Brain pericyte (primary cell): ENCODE data around the gene SNAI3.

Experiments used
- DNase-seq: peaks from one replicate; pipeline ENCODE4 v3.0.0-alpha.2; 2012; ENCODE audit warnings: low read depth, low spot score

The SNAI3 gene

GRCh38 chr16:88634994-88635670 lies 51.2 kb downstream of the SNAI3 start:
- DNase-seq: no peak

DNA sequence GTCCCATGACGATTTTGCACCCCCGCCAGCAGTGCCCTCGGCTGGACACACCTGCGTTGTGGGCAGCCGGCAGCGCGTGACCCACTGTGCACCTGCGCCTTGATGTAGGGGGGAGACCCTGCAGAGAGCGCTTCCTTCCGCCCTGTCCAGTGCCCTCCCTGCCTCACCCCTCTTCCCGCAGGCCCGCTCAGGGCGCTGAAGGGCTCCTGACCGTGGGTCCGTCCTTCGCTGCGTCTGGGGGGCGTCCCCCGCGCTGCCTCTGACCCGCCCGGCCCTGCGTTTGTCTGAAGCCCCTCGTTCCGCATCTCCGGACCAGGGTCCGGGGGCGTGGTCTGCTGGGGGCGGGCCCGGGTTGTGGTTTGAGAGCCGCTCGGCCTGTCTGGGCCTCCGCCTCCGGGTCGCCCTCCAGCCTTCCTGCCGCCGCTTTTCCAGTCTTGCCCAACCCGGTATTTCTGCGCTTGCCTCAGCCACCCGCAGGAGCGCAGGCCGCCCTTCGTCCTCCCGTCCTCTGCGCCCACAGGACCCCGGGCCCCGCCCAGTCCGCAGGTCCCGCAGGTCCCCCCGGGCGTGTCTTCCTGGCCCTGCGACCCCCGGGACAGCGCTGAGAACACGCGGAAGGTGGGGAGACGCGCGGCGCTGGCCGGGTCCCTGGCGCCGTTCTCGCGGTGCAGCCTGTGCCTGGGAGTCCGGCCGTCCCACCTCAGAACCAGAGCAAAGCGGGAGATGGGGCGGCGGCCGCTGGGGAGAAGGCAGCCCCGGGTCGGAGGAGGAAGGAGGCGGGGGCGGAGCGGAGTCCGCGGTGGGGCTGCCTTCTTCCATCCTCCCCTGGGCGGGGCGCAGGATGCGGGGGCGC lies 51.9 kb downstream of the SNAI3 start:
- DNase-seq: no peak

- DNase-seq: no peak
These were observed 52.6 kb downstream of the SNAI3 start for GRCh38 chr16:88633684-88634140.

DNA sequence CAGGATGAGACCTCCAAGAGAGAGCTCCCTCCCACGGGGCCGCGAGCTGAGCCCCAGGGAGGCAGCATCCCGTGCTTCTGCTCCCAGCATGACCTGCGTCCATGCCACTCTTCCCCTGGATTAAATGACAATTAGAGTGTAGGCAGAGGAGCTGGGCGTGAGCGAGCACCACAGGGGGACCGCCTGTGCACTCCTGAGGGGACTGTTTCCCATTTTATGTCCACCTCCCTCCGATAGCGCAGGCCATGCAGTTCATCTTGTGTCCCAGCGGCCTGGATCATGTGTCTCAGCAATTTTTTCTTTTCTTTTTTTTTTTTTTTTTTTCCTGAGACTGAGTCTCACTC lies 53.7 kb downstream of the SNAI3 start:
- no peak for DNase-seq

DNA sequence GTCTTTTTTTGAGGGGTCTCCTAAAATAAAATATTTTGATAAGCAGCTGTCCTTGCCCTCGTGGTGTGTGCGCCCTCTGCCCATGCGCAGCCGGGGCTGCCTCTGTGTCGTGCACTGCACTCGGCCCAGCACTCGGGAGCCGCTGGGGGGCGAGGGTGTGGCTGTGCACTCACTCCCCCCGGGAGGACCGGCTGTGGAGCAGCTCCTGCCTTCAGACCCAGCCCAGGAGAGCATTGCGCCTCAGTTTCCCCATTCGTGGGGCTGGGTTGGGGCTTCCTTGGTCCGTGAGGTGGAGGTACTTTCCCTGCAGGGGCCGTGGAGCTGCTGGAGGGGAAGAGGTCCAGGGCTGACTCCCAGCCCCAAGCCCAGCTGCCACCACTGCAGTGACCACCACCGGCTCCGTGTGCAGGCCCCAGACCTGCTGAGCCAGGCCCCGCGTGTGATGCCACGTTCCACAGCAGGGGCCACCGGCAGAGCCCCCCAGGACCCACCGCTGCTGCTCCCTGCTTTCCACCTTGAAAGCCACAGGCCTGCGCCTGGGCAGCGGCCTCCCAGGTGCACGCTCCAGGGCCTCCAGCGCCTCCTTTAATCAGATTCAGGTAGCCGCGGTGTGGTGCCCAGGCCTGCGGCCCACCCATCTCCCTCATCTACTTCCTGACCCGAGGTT lies 54.3 kb downstream of the SNAI3 start:
- DNase-seq: no peak

DNA sequence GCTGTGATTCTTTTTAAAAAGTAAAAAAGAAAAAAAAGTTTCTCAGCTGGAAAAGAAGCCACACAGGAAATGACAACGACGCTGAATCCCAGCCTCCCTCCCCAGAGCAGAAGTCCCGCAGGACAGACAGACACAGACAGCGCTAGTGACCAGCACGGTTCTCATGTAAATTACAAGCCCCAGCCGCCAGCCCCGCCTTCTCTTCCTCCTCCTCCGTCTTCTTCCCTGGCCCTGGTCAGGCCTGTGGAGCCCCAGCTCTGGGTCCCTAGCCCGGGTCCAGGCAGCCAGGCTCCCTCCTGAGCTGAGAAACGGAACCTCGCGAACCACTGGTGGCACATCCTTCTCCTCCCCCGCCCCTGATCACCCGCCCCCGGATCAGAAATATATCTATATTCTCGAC lies 54.9 kb downstream of the SNAI3 start:
- no peak for DNase-seq

GRCh38 chr16:88630941-88631340 lies 55.4 kb downstream of the SNAI3 start:
- DNase-seq: no peak

DNA sequence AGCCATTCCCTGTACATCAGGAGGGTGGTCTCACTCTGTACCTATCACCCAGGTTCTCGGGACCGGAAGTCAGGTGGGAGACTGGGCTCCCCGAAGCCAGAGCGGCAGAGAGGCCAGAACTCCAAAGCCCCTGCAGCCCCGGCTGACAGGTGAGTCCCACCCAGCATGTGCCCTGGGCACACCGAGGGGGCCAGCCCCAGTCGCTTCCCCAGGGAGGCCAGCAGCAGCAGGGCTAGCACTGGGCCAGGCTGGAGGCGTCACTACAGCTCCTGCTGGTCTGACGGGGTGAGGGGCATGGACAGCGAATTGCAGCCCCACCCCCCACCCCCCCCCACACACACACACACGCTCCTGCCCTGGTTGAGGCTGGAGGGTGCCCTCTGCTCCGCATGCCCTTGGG lies 55.9 kb downstream of the SNAI3 start:
- DNase-seq: no peak

DNA sequence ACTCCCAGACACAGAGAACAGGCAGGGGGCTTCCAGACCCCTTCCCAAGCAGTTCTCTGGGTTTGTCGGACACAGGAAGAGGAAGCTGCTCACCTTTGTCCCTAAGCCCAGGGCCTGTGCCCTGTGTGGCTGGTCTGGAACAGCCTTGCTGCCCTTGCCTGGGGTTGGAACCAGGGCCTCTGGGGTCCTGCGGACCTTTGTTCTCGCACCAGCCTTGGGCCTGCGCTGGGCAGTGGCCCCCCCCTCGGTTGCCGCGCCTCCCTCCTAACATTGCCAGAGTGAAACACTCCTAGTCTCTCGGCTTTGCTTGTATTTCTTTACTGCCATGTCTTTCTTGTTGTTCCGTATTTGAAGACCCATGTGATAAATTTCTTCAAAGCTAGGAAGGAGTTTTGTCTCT lies 56.5 kb downstream of the SNAI3 start:
- DNase-seq: no peak

DNA sequence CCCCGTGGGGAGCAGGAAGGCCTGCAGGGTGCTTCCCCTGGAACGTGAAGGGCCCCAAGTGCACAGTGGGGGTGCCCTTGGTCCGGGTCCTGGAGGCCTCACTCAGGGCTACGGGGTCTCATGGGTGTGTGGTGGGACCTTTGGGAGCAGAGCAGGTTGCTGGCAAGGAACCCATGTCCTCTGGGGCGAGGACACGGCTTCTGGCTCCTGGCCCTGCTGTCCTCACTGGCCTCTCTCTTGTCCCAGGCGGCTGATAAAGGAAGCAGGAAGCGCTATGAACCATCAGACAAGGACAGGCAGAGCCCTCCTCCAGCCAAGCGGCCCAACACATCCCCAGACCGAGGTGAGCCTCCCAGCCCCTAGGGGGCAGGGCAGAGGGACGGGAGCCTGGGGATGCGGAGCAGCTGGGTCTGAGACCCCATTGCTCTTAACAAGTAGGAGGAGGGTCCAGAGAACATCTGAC lies 57.8 kb downstream of the SNAI3 start:
- no peak for DNase-seq
